HUDEP-2 (cell line): Measurements from ENCODE around the gene C5orf46.
A peak's percentile ranks its signal among the peaks of the same experiment; 100 is the strongest.
"Not testable (repeated sequence)": the region's sequence is repeated elsewhere in the genome, so short reads cannot be mapped to it uniquely, and the experiment has no call there.

Experiments
- DNase-seq, 76 experiments: peaks; one replicate each; lab custom pipeline; 2025; ENCODE audit not compliant: unreplicated experiment in 76 of 76; lab: John Stamatoyannopoulos, UW

The C5orf46 gene

GRCh38 chr5:147906326-147907095 lies at the start of gene C5orf46:
C5orf46 (minus strand) TSS chr5:147906538; CDS start chr5:147906501, 37 bp downstream.
- no peak for DNase-seq

- no peak for DNase-seq
Observed at GRCh38 chr5:147954971-147955370, 48.6 kb upstream of the C5orf46 start.

GRCh38 chr5:147949711-147950573 lies 43.6 kb upstream of the C5orf46 start:
- DNase-seq: peak in 1 of 76 experiments; percentile 19

GRCh38 chr5:147946658-147947274 lies 40.4 kb upstream of the C5orf46 start:
- not testable (repeated sequence) for DNase-seq

- DNase-seq: no peak
Observed at GRCh38 chr5:147939431-147940114, 33.2 kb upstream of the C5orf46 start.

- peak in 3 of 76 experiments; percentile 1 to 6 (median 4) for DNase-seq
Observed at GRCh38 chr5:147935032-147935431, 28.7 kb upstream of the C5orf46 start.

- DNase-seq: no peak
Observed at GRCh38 chr5:147930769-147931168, 24.4 kb upstream of the C5orf46 start.

- no peak for DNase-seq
Observed at GRCh38 chr5:147927901-147928300, 21.6 kb upstream of the C5orf46 start.

GRCh38 chr5:147925020-147925419 lies 18.7 kb upstream of the C5orf46 start:
- DNase-seq: no peak

GRCh38 chr5:147921136-147921535 lies 14.8 kb upstream of the C5orf46 start:
- no peak for DNase-seq

- DNase-seq: no peak
Observed at GRCh38 chr5:147920420-147921030, 14.2 kb upstream of the C5orf46 start.

GRCh38 chr5:147918899-147919298 lies 12.6 kb upstream of the C5orf46 start:
- DNase-seq: no peak

- DNase-seq: no peak
Observed at GRCh38 chr5:147918101-147918685, 11.9 kb upstream of the C5orf46 start.

GRCh38 chr5:147913786-147914185 lies 7.4 kb upstream of the C5orf46 start:
- DNase-seq: no peak

GRCh38 chr5:147912011-147912410 lies 5.7 kb upstream of the C5orf46 start:
- DNase-seq: no peak

- no peak for DNase-seq
Observed at GRCh38 chr5:147911427-147911826, 5.1 kb upstream of the C5orf46 start.

GRCh38 chr5:147904110-147904509 lies 2.2 kb downstream of the C5orf46 start:
- no peak for DNase-seq

- no peak for DNase-seq
Observed at GRCh38 chr5:147902609-147903115, 3.7 kb downstream of the C5orf46 start.

GRCh38 chr5:147901599-147902039 lies 4.7 kb downstream of the C5orf46 start:
- DNase-seq: no peak
